ENCODE data around the gene THUMPD2.

DNA sequence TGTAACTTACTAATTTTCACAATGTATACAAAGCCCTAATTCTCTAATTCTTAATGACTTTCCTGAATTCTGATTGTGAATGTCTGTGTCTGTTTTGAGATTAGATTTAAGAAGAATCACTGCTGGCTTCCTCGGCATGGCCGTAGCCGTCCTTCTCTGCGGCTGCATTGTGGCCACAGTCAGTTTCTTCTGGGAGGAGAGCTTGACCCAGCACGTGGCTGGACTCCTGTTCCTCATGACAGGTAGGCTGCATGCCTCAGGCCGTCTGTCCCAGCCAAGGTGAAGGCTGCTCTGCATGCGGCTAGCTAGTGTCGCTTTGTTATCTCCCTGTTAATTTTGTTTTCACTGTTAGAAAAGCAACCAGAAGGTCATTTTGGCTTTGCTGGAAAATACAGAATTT lies 72.1 kb downstream of the THUMPD2 start:
- TF ChIP-seq, protein P1, sequence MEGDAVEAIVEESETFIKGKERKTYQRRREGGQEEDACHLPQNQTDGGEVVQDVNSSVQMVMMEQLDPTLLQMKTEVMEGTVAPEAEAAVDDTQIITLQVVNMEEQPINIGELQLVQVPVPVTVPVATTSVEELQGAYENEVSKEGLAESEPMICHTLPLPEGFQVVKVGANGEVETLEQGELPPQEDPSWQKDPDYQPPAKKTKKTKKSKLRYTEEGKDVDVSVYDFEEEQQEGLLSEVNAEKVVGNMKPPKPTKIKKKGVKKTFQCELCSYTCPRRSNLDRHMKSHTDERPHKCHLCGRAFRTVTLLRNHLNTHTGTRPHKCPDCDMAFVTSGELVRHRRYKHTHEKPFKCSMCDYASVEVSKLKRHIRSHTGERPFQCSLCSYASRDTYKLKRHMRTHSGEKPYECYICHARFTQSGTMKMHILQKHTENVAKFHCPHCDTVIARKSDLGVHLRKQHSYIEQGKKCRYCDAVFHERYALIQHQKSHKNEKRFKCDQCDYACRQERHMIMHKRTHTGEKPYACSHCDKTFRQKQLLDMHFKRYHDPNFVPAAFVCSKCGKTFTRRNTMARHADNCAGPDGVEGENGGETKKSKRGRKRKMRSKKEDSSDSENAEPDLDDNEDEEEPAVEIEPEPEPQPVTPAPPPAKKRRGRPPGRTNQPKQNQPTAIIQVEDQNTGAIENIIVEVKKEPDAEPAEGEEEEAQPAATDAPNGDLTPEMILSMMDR (IDR thresholded peaks at IDR 0.05) = no peak
- TF ChIP-seq POLR2A (IDR thresholded peaks at IDR 0.05) = no peak

Measured in body of pancreas (tissue), 4 donors.